HL-60 (cell line): ENCODE measurements around the gene NR2F1-AS1.

Experiments
- DNase-seq, 2 experiments: peaks; one replicate each; pipeline ENCODE4 v3.0.0-alpha.2; 2010 to 2020; ENCODE audit warnings: low read depth in 1 of 2, low spot score in 1 of 2
- H3K27ac ChIP-seq: fragments of 250-450 bp; sonication (Bioruptor Pico); replicated peaks from 2 replicates; pipeline ENCODE4 v1.5.1; 2020; ENCODE audit warnings: mild to moderate bottlenecking, moderate library complexity
- H3K27me3 ChIP-seq: fragments of 250-450 bp; sonication (Bioruptor Pico); 2 replicates; pipeline ENCODE4 v1.5.1; 2021; ENCODE audit warnings: mild to moderate bottlenecking, moderate library complexity; ENCODE audit not compliant: insufficient read depth, poor library complexity, severe bottlenecking
- H3K4me3 ChIP-seq: replicated peaks from 2 replicates; pipeline ENCODE4 v1.5.1; 2011; ENCODE audit warnings: mild to moderate bottlenecking, control low read depth, low read length; ENCODE audit not compliant: insufficient read depth
- GABPA ChIP-seq: IDR thresholded peaks from 2 replicates; pipeline ENCODE4 v1.6.1; 2012; ENCODE audit warnings: low read depth
- POLR2AphosphoS5 ChIP-seq: IDR thresholded peaks from 2 replicates; pipeline ENCODE4 v1.6.1; 2012; ENCODE audit warnings: low read depth
- SPI1 ChIP-seq: IDR thresholded peaks from 2 replicates; pipeline ENCODE4 v1.6.1; 2012; ENCODE audit warnings: low read depth, mild to moderate bottlenecking, borderline replicate concordance
- TF ChIP-seq, protein P1 (sequence below): IDR thresholded peaks from one replicate; pipeline ENCODE4 v1.5.1; 2011; ENCODE audit warnings: low read length, control low read depth, inconsistent platforms; ENCODE audit not compliant: insufficient read depth
- TF ChIP-seq, protein P2 (sequence below): IDR thresholded peaks from 2 replicates; pipeline ENCODE4 v1.6.1; 2012; ENCODE audit warnings: low read depth; ENCODE audit not compliant: insufficient replicate concordance

Gene NR2F1-AS1

DNA sequence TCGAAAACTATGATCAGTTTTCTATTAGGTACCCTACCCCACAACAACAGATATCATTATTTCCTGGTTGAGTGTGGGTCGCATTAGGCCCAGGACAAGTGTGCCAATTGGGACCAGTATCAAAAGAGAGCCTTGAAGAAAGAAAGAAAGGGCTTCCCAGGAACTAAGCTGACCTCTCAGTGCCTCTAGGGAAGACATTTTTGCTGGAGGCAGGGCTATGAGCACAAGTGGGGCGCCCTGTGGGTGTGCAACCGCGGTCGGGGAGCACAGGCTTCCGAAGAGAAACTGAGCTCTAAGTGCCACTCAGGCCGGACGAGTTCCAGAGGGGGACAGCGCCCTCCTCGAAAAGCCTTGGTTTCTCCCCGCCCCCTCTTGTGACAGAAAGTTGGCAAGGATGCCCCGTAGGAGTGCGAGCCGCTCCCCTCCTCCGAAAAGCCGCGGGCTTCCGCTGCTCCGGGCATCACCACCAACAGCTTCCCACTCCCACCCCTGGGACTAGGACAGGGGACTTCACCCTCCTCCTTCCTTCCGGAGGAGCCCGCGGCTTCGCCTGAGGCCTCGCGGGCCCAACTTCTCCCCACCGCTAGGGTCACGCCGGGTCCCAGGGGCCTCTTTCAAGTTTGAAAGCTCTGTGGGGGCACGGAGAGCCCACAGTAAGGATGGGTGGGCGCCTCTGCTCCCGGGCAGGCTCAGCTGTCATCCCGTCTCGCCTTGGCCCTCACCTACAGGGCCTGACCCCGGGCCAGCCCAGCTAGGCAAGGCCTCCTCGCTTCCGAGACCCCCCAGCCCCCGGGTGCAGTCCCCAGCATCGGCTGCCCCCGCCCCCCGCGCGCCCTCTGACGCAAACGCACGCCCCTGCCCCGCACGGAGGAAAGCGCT, 2.0 kb downstream of the NR2F1-AS1 start:
- H3K4me3 ChIP-seq, result no peak overlapping the region
- H3K27me3 ChIP-seq, result peaks cover 10% of the 10 kb centered on the region
- no peak overlapping the region for H3K27ac ChIP-seq
- no peak for DNase-seq
- TF ChIP-seq SPI1, result no peak
- TF ChIP-seq, protein P1, sequence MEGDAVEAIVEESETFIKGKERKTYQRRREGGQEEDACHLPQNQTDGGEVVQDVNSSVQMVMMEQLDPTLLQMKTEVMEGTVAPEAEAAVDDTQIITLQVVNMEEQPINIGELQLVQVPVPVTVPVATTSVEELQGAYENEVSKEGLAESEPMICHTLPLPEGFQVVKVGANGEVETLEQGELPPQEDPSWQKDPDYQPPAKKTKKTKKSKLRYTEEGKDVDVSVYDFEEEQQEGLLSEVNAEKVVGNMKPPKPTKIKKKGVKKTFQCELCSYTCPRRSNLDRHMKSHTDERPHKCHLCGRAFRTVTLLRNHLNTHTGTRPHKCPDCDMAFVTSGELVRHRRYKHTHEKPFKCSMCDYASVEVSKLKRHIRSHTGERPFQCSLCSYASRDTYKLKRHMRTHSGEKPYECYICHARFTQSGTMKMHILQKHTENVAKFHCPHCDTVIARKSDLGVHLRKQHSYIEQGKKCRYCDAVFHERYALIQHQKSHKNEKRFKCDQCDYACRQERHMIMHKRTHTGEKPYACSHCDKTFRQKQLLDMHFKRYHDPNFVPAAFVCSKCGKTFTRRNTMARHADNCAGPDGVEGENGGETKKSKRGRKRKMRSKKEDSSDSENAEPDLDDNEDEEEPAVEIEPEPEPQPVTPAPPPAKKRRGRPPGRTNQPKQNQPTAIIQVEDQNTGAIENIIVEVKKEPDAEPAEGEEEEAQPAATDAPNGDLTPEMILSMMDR, result no peak
- TF ChIP-seq, protein P2, sequence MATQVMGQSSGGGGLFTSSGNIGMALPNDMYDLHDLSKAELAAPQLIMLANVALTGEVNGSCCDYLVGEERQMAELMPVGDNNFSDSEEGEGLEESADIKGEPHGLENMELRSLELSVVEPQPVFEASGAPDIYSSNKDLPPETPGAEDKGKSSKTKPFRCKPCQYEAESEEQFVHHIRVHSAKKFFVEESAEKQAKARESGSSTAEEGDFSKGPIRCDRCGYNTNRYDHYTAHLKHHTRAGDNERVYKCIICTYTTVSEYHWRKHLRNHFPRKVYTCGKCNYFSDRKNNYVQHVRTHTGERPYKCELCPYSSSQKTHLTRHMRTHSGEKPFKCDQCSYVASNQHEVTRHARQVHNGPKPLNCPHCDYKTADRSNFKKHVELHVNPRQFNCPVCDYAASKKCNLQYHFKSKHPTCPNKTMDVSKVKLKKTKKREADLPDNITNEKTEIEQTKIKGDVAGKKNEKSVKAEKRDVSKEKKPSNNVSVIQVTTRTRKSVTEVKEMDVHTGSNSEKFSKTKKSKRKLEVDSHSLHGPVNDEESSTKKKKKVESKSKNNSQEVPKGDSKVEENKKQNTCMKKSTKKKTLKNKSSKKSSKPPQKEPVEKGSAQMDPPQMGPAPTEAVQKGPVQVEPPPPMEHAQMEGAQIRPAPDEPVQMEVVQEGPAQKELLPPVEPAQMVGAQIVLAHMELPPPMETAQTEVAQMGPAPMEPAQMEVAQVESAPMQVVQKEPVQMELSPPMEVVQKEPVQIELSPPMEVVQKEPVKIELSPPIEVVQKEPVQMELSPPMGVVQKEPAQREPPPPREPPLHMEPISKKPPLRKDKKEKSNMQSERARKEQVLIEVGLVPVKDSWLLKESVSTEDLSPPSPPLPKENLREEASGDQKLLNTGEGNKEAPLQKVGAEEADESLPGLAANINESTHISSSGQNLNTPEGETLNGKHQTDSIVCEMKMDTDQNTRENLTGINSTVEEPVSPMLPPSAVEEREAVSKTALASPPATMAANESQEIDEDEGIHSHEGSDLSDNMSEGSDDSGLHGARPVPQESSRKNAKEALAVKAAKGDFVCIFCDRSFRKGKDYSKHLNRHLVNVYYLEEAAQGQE, result no peak
- no peak for TF ChIP-seq GABPA
- no peak for TF ChIP-seq POLR2AphosphoS5

DNA sequence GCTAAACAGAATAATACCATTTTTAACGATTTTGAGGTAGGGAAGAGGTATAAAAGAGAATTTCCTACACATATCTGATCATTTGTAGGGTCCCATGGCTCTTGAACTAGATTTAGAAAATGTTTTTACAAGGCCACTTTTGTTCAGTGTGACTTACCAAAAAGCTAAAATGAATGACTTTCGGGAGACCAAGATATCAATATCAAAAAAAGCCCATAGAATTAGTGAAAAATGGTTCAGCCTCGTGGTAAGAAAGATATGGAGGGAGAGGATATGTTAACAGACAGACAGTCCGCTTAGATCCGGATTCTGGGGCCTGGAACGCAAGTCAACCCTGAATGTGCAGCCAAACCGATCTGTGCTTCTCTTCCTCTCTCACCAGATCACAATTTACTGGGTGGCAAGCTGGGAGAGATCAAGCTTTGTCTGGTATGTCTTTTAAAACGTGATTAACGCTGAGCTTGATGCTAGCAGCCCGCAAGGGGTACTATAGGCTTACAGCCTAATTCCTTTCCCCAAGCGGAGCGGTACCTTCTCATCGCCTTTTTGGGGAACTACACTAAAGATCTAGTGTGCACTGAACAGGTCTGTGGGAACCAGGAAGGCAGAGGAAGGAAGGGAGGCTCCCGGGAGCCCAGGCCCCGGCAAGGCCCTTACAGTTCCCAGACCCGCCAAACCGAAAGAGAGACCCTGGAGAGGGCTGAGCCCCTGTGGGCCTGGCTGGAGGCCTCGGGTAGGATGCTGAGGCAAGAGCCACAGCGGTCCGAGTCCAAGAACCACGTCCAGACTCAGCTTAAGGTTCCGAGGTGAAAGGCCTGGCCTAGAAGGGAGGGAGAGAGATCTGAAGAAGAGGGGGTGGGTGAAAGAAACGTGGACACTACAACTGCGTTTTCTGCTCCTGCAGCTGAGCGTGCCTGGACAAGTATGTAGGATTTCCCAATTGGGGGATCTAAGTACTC, 2.9 kb downstream of the NR2F1-AS1 start:
- H3K27ac ChIP-seq, result no peak overlapping the region
- H3K27me3 ChIP-seq, result peaks cover 10% of the 10 kb centered on the region
- H3K4me3 ChIP-seq, result no peak overlapping the region
- no peak for DNase-seq
- TF ChIP-seq POLR2AphosphoS5, result no peak
- TF ChIP-seq, protein P2, result no peak
- no peak for TF ChIP-seq GABPA
- TF ChIP-seq SPI1, result no peak
- TF ChIP-seq, protein P1, result no peak

DNA sequence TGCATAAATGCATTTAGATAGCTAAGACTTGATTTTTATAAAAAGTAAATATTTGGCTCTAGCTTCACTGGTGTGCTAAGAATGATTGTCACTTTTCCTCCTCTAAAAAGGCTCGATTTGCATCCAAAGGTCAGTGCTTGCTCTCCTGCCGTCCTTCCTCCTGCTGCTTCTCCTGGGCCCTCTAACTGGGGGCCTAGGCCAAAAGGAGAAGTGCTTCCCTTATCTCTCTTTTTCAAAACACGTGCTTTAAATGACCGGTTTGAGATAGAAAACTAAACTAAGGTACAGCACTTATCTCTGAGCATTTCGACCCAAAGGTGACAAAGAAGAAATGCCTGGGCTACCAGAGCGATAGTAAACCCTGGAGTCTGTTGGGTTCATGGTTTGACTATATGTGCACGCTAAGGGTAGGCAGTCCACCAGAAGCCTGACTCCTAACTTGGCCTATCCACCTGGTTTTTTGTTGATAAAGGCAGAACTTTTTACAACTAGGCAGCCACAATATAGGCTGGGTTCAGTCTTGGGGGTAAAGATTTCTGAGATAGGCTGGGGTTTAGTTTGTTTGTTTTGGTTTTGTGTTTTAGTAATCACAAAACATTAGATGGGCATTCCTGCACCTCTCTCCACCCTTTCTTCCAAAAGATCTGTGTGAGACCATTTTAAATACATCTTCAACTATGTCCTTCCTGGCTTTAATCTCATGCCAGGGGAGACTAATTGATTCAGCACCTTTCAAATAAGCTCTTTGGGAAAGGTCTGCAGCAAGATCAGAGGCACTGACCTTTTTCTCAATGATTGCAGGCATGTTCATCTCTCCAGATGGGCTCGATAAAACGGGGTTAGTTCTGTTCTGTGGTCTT, 3.8 kb downstream of the NR2F1-AS1 start:
- TF ChIP-seq, protein P2, result no peak
- TF ChIP-seq POLR2AphosphoS5 (no peak), SPI1 (peak; percentile 75)
- TF ChIP-seq, protein P1, result no peak
- DNase-seq, result no peak
- Histone ChIP-seq H3K27me3 (peaks cover 13% of the 10 kb centered on the region), H3K4me3 (no peak overlapping the region), H3K27ac (no peak overlapping the region)
